ENCODE results near the gene ZBTB44.

DNA sequence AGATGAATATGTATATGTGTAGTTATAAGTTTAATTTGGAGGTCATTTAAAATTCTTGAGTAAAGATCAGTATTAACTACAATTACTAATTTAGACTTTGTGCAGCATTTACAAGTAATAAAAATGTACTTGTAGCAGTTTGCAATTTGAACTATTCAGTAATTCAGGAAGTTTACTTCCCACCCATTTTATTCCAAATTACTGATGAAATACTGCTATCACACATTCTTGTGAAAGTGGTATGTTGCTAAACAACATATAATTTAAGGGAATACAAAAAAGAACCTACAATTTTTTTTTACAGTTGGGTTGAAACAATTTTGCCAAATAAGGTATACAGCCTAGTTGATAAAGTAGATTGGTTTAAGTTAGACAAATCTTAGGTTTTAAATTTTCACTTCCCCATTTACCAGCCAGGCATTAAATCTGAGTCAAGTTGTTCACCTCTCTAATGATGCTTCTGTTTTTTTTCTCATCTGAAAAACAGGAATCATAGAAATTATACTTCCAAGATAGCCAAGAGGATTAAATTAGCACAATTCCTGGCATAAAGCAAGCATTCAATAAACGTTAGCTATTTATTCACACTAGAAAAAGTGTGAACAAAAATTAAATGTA lies 45.3 kb downstream of the ZBTB44 start:
- TF ChIP-seq, protein P1, sequence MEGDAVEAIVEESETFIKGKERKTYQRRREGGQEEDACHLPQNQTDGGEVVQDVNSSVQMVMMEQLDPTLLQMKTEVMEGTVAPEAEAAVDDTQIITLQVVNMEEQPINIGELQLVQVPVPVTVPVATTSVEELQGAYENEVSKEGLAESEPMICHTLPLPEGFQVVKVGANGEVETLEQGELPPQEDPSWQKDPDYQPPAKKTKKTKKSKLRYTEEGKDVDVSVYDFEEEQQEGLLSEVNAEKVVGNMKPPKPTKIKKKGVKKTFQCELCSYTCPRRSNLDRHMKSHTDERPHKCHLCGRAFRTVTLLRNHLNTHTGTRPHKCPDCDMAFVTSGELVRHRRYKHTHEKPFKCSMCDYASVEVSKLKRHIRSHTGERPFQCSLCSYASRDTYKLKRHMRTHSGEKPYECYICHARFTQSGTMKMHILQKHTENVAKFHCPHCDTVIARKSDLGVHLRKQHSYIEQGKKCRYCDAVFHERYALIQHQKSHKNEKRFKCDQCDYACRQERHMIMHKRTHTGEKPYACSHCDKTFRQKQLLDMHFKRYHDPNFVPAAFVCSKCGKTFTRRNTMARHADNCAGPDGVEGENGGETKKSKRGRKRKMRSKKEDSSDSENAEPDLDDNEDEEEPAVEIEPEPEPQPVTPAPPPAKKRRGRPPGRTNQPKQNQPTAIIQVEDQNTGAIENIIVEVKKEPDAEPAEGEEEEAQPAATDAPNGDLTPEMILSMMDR (IDR thresholded peaks at IDR 0.05): no peak
- TF ChIP-seq POLR2A (IDR thresholded peaks at IDR 0.05): no peak
